NOMO-1 (cell line): ENCODE data around the gene CTDP1.

Experiments used
- DNase-seq, 2 experiments: peaks; one replicate each; lab custom pipeline; 2025; ENCODE audit not compliant: unreplicated experiment in 2 of 2; lab: John Stamatoyannopoulos, UW

The CTDP1 gene

GRCh38 chr18:79754831-79755351, 75.3 kb downstream of the CTDP1 start:
- DNase-seq, result no peak

- DNase-seq, result no peak
Observed at GRCh38 chr18:79755496-79756142, 76.0 kb downstream of the CTDP1 start.

- DNase-seq, result no peak
Observed at GRCh38 chr18:79756143-79756500, 76.5 kb downstream of the CTDP1 start.

GRCh38 chr18:79756826-79757225, 77.2 kb downstream of the CTDP1 start:
- DNase-seq, result no peak

- no peak for DNase-seq
Observed at GRCh38 chr18:79760348-79760747, 80.7 kb downstream of the CTDP1 start.

- DNase-seq, result no peak
Observed at GRCh38 chr18:79760881-79761280, 81.3 kb downstream of the CTDP1 start.

GRCh38 chr18:79763407-79763806, 83.8 kb downstream of the CTDP1 start:
- no peak for DNase-seq

- DNase-seq, result no peak
Observed at GRCh38 chr18:79764131-79764530, 84.5 kb downstream of the CTDP1 start.

GRCh38 chr18:79765491-79766245, 86.1 kb downstream of the CTDP1 start:
- no peak for DNase-seq

- DNase-seq, result no peak
Observed at GRCh38 chr18:79766308-79766707, 86.7 kb downstream of the CTDP1 start.

GRCh38 chr18:79768745-79769144, 89.1 kb downstream of the CTDP1 start:
- DNase-seq, result no peak

GRCh38 chr18:79769698-79770500, 90.3 kb downstream of the CTDP1 start:
- DNase-seq, result no peak

GRCh38 chr18:79770501-79770815, 90.9 kb downstream of the CTDP1 start:
- DNase-seq, result no peak

GRCh38 chr18:79770826-79771225, 91.2 kb downstream of the CTDP1 start:
- no peak for DNase-seq

GRCh38 chr18:79771446-79772107, 92.0 kb downstream of the CTDP1 start:
- no peak for DNase-seq

GRCh38 chr18:79772108-79772864, 92.7 kb downstream of the CTDP1 start:
- DNase-seq, result no peak

- no peak for DNase-seq
Observed at GRCh38 chr18:79772865-79773696, 93.5 kb downstream of the CTDP1 start.

- DNase-seq, result no peak
Observed at GRCh38 chr18:79774111-79774510, 94.5 kb downstream of the CTDP1 start.

GRCh38 chr18:79775441-79776221, 96.0 kb downstream of the CTDP1 start:
- no peak for DNase-seq
